ENCODE results near the gene SETD3.

Gene SETD3

DNA sequence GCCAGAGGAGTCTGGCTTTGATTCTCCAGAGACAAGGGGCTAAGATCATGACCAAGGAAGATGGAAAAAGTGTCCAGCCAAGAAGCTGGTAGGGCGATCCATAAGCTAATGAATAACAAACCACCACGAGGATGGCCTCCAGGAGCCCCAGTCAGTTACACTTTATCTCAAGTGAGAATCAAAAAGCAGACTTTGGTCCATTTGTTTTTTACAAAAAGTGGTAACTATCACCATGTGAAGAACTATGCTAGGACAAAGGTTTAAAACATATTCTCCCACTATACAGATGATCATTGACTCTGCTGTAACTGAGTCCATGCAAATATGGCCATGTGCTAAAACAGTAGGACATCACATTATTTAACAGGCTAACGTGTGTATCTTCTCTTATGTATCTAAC lies 13.9 kb downstream of the SETD3 start:
- no peak for TF ChIP-seq GATA2 (IDR thresholded peaks at IDR 0.05; ENCODE audit: low read depth, low read length)
- TF ChIP-seq GATA3 (IDR thresholded peaks at IDR 0.05; ENCODE audit: low read depth, low read length) = no peak

- TF ChIP-seq GATA3 (IDR thresholded peaks at IDR 0.05; ENCODE audit: low read depth, low read length) (no peak), GATA2 (IDR thresholded peaks at IDR 0.05; ENCODE audit: low read depth, low read length) (no peak)
Observed at GRCh38 chr14:99465288-99465687, 15.4 kb downstream of the SETD3 start.

GRCh38 chr14:99463974-99464373 lies 16.7 kb downstream of the SETD3 start:
- TF ChIP-seq GATA3 (IDR thresholded peaks at IDR 0.05; ENCODE audit: low read depth, low read length) (no peak), GATA2 (IDR thresholded peaks at IDR 0.05; ENCODE audit: low read depth, low read length) (no peak)

- TF ChIP-seq GATA2 (IDR thresholded peaks at IDR 0.05; ENCODE audit: low read depth, low read length) = no peak
- TF ChIP-seq GATA3 (IDR thresholded peaks at IDR 0.05; ENCODE audit: low read depth, low read length) = no peak
Observed at GRCh38 chr14:99462210-99462609, 18.4 kb downstream of the SETD3 start.

- TF ChIP-seq GATA3 (IDR thresholded peaks at IDR 0.05; ENCODE audit: low read depth, low read length) = no peak
- no peak for TF ChIP-seq GATA2 (IDR thresholded peaks at IDR 0.05; ENCODE audit: low read depth, low read length)
Observed at GRCh38 chr14:99461411-99462085, 19.1 kb downstream of the SETD3 start.

- TF ChIP-seq GATA3 (IDR thresholded peaks at IDR 0.05; ENCODE audit: low read depth, low read length) (no peak), GATA2 (IDR thresholded peaks at IDR 0.05; ENCODE audit: low read depth, low read length) (no peak)
Observed at GRCh38 chr14:99460793-99461192, 19.9 kb downstream of the SETD3 start.

DNA sequence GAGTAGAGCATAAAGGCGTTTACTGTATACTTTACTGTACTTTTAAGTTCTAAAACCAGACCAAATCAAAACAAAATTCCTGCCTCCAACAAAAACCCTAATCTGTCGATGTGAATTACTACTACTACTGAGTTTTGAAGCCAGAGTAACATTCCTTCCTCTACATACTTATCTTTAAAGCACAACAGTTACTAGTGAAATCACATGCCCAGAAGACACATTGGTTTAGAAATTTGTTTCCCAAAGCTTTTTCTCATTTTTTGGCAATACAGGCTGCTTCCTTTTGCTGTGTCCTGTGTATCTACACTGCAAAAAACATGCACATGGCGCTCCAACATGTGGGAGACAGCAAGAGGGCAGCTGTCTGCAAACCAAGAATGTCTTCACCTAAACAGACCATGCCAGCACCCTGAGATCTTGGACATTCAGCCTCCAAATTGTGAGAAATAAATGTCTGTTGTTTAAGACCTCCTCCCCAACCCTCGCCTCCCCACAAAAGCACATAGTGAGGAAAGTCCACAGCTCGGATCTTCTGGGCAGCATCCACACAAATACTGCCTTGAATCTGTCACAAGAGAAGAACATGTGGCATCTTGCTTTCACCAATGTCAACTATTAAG lies 21.1 kb downstream of the SETD3 start:
- TF ChIP-seq GATA3 (IDR thresholded peaks at IDR 0.05; ENCODE audit: low read depth, low read length) (no peak), GATA2 (IDR thresholded peaks at IDR 0.05; ENCODE audit: low read depth, low read length) (no peak)

- TF ChIP-seq GATA3 (IDR thresholded peaks at IDR 0.05; ENCODE audit: low read depth, low read length) (no peak), GATA2 (IDR thresholded peaks at IDR 0.05; ENCODE audit: low read depth, low read length) (no peak)
Observed at GRCh38 chr14:99454246-99454645, 26.4 kb downstream of the SETD3 start.

DNA sequence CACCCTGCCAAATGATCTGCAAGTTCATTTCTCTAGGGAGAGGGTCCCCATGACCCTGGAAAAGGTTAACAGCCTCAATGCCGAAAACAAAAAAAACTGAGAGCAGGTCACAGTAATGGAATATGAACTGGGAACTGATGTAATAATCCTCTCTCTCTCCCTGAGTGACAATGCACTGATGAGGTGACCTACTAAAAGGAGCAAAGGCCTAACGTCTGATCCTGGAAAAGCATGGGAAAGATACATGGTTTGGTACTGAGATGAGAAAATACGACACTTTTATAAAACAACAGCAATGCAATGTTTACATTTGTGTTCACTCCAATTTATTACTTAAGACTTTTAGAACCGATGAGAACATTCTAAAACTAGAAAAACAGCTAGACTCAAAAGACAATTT lies 27.7 kb downstream of the SETD3 start:
- TF ChIP-seq GATA3 (IDR thresholded peaks at IDR 0.05; ENCODE audit: low read depth, low read length) (no peak), GATA2 (IDR thresholded peaks at IDR 0.05; ENCODE audit: low read depth, low read length) (no peak)

DNA sequence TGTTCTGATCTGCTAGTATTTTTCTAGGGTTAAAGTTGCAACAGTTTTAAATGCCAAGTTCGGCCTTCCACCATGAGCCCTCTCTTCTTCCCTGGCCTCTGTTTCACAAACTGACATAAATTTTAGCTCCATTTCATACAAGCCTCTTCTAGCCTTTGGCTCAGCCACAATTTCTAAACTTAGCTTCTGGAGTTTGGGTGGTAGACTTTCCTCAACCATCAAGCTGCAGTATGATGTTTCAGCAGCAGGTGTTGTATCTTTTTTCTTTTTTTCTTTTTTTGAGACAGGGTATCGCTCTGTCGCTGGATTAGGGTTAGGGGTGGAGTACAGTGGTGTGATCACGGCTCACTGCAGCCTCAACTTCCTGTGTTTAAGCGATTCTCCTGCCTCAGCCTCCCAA lies 29.4 kb downstream of the SETD3 start:
- no peak for TF ChIP-seq GATA2 (IDR thresholded peaks at IDR 0.05; ENCODE audit: low read depth, low read length)
- TF ChIP-seq GATA3 (IDR thresholded peaks at IDR 0.05; ENCODE audit: low read depth, low read length) = no peak

- TF ChIP-seq GATA2 (IDR thresholded peaks at IDR 0.05; ENCODE audit: low read depth, low read length) (no peak), GATA3 (IDR thresholded peaks at IDR 0.05; ENCODE audit: low read depth, low read length) (no peak)
Observed at GRCh38 chr14:99450266-99450665, 30.4 kb downstream of the SETD3 start.

GRCh38 chr14:99447739-99448138 lies 32.9 kb downstream of the SETD3 start:
- TF ChIP-seq GATA3 (IDR thresholded peaks at IDR 0.05; ENCODE audit: low read depth, low read length) (no peak), GATA2 (IDR thresholded peaks at IDR 0.05; ENCODE audit: low read depth, low read length) (no peak)

DNA sequence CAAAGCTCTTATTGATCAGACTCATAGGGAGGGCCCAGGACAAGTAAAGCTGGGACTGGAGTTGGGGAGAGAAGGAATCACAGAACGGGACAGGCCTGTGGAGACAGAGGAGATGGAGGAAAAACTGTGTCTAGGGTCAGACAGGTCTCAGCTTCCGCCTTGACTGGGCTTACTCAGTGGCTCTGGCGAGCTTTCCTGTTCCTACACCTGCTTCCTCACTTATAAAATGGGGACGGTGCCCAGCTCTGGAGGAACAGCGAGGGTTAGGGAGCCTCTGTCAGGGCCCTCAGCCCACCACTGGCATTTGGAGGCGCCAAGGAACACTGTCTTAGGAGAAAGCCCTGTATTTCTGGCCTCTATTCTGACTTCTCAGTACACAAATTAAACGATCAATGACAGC lies 34.7 kb downstream of the SETD3 start:
- no peak for TF ChIP-seq GATA3 (IDR thresholded peaks at IDR 0.05; ENCODE audit: low read depth, low read length)
- no peak for TF ChIP-seq GATA2 (IDR thresholded peaks at IDR 0.05; ENCODE audit: low read depth, low read length)

DNA sequence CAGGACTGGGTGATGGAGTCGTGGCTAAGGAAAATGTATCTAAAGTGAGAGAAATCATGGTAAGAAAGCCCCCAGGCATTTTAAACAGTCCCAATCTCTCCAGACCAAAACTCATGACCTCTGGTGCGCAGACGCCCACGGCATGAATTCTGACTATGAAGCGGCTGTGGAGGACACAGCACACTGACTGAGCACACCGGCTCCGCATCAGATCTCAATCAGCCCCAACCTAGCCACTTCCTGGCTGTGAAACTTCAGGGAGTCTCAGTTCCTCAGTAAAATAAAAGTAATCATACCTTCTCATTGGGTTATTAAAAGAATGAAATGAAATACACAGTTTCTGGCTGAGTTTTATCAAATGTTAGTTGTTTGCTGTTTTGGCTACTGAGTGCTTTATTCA lies 38.7 kb downstream of the SETD3 start:
- TF ChIP-seq GATA3 (IDR thresholded peaks at IDR 0.05; ENCODE audit: low read depth, low read length) = no peak
- TF ChIP-seq GATA2 (IDR thresholded peaks at IDR 0.05; ENCODE audit: low read depth, low read length) = no peak

DNA sequence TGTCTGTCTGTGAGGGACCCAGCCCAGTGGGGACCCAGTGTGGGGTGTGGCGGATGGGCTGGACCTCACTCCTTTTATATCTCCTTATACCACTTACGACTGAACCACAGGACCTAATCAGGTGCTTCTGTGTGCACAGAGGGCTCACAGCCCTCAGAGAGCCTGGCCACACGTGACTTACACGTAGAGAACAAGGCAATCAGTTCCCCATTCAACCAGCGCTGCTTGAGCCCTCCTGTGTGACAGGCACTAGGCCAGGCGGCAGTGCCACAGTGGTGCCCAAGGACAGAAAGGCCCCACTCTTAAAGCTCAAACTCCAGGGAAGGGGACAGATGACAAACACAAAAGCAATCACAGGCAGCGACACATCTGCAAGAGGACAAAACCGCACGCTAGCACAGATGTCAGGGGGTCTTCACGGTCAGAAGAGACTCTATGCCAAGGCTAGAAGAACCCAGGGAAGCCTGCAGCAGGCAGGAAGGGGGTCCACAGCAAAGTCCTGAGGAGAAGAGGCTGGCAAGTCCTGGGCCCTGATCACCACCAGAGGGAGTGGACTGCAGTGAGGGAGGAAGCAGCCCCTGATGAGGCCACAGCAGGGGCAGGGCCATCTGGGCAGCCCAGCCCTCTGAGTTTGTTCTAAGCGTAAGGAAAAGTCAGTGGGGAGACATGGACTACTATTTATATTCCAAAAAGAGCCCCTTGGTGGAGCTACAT lies 39.3 kb downstream of the SETD3 start:
- no peak for TF ChIP-seq GATA2 (IDR thresholded peaks at IDR 0.05; ENCODE audit: low read depth, low read length)
- no peak for TF ChIP-seq GATA3 (IDR thresholded peaks at IDR 0.05; ENCODE audit: low read depth, low read length)

Measured in SH-SY5Y (cell line).